AG20443 (cell line): ENCODE data around the gene SLC12A8.
A peak's percentile ranks its signal among the peaks of the same experiment; 100 is the strongest.

Source experiments
- DNase-seq: peaks from one replicate; pipeline ENCODE4 v3.0.0; 2012; ENCODE audit warnings: low spot score, mixed read lengths

SLC12A8 gene

DNA sequence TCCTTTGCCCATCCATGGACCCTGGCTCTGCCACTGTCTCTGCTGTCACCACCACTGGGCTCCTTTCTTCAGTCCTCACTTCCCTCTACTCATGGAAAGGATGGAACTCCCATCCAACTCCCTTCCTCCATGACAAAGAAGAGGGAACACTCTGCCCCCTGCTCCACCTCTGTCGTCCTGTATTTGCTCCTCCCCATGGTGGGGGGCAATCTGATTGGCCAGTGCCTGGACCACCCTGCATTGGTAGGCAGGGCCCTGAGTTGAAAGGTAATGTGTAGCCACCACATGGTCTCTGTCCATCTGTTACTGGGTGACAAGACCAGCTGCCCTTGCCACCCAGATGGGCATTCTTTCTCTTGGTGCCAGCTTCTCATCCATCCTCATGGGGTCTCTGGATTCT is 136.1 kb downstream of the SLC12A8 start:
- no peak for DNase-seq

- DNase-seq, result no peak
Observed at GRCh38 chr3:125075738-125076137, 136.8 kb downstream of the SLC12A8 start.

DNA sequence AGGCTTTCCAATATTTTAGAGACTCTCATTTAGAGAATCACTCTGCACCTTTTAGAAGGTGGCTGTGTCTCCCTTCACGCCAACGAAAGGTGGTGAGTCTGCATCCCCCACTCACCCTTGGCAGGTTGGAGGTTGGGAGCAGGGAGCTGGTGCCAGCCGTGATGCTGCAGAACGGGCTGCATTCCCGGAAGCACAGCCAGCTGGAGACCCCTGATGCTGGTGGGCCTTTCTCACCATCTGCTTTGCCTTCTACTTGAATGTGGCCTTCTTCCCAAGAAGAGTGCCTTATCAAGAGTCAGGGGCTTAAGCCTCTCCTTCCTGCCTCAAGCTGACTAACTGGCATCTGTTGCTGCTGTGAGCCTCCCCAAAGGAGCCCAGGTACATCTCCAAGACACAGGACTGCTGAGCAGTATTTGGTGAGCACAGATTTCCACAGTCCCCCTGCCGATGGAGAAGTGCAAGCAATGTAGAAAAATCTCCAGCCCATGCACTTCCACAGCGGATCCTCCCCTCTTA is 139.1 kb downstream of the SLC12A8 start:
- DNase-seq, result no peak

DNA sequence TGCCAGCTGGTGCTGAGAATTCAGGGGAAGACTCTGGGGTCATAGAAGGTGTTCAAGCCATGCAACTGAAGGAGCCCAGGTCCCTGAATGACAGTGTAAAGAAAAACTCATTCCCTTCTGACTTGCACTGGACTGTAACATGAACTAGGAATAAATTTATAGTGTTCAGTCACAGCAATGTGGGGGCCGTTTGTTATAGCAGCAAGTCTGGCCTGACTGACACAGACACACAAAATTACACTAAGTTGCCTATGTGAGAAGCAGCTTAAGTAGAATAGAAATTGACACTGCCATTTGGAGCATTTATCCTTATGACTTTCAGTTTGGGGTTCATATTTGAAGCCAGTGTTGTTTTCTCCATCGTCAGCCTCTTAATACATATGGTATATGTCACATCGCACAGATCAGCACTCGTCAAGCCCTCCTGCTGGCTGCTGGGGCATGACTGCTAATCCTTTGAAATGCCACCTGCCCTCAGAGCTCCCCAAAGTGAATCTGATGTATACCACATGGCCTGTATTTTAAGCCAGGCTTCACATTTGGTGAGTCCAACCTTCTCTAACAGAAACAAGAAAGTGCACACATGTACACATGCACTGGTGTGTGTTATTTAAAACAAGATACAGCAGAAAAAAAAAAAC is 139.7 kb downstream of the SLC12A8 start:
- no peak for DNase-seq

DNA sequence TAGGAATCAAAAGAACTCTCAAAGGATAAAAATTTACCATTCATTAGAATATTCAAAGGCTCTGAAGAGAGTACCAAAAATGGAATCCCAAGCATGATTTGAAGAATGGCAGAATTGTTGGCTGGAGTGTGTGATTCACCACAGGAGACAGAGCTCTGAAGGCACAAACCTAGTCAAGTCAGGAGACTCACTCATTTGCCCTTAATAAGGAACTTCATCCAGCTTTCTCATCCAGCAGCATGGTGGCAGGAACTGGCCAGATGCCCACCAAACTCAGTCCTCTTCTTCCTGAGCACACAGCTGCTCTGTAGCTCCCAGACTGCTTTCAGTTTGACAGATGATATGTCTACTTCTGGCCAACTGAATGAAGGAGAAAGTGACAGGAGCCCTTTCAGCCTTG is 140.2 kb downstream of the SLC12A8 start:
- peak; percentile 54 for DNase-seq

GRCh38 chr3:125069968-125070745 is 142.4 kb downstream of the SLC12A8 start:
- no peak for DNase-seq

GRCh38 chr3:125069452-125069851 is 143.1 kb downstream of the SLC12A8 start:
- DNase-seq, result no peak

DNA sequence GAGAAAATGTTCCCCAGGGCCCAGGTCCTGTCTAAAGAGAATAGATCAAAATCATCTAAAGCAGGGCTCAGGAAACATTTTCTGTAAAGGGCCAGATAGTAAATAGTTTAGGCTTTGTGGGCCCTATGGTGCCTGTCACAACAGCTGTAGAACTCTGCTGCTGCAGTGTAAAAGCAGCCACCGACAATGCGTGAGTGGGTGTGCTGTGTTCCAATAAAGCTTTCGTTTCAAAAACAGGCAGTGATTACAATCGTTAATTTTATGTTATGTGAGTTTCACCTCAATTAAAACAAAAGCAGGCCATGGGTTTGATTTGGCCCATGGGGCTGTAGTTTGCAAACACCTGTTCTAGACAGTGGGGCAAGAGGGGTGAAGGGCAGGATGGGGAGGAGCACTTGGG is 144.3 kb downstream of the SLC12A8 start:
- no peak for DNase-seq

- no peak for DNase-seq
Observed at GRCh38 chr3:125067225-125067624, 145.3 kb downstream of the SLC12A8 start.

- peak; percentile 81 for DNase-seq
Observed at GRCh38 chr3:125062904-125063618, 149.5 kb downstream of the SLC12A8 start.

GRCh38 chr3:125061646-125062045 is 150.9 kb downstream of the SLC12A8 start:
- no peak for DNase-seq

- peak; percentile 50 for DNase-seq
Observed at GRCh38 chr3:125061170-125061569, 151.4 kb downstream of the SLC12A8 start.

- DNase-seq, result no peak
Observed at GRCh38 chr3:125059488-125060245, 152.9 kb downstream of the SLC12A8 start.

- no peak for DNase-seq
Observed at GRCh38 chr3:125058959-125059358, 153.6 kb downstream of the SLC12A8 start.

DNA sequence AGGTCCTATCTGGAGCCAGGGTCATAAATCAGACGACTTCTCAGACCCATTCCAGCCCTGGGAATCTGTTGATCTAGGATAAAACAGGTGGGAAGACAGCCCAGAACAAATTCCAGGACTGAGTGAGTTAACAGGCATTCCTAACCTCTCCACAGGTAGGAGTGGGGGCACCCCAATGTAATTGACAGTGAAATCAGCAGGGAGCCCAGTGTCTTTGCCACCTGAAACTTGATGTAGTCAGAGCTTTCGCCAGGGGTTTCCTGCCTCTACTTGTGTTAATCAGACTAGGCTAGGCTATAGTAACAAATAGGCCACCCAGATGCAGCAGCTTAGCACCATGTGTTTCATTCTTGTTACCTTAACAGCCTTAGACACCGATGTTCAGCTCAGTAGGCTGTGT is 154.0 kb downstream of the SLC12A8 start:
- DNase-seq, result no peak

GRCh38 chr3:125057186-125057850 is 155.2 kb downstream of the SLC12A8 start:
- peak; percentile 64 for DNase-seq

- peak; percentile 96 for DNase-seq
Observed at GRCh38 chr3:125055913-125056745, 156.4 kb downstream of the SLC12A8 start, which contains the start of gene HEG1. Gene HEG1 (minus strand): TSS chr3:125055997. CDS start chr3:125055890, 107 bp downstream.

DNA sequence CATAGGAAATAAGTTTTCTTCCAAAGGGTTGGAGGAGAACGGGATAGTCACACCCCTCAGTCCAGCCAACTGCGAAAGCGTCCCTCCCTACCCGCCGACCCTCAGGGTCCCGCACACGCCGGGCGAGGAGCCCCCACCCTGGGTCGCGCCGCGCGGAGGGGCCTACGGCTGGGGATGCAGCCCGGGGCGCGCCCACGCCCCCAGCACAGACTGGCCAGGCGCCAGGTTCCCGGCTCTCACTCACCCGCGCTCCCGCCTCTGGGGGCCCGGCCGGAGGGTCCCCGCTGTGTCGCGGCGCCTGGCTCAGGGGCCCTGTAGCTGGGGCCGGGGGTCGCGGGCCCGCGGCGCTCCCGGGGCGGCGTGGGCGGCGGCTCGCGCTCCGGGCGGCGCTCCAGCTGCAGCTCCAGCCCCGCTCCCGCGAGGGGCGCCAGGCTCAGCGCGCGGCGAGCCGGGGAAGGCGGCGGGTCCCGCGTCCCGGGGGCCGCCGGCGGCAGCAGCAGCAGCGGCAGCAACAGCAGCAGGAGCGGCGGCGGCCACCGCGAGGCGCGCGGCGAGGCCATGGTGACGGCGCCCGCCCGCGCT is 157.1 kb downstream of the SLC12A8 start:
- peak; percentile 65 for DNase-seq

- DNase-seq, result no peak
Observed at GRCh38 chr3:125054449-125055329, 157.9 kb downstream of the SLC12A8 start.
